GM21529 (cell line): ENCODE data around the gene PHACTR3.
"Not testable (repeated sequence)": the region's sequence is repeated elsewhere in the genome, so short reads cannot be mapped to it uniquely, and the experiment has no call there.

Experiments used
- ATAC-seq: cut with Tn5 transposase; IDR thresholded peaks from one replicate; pipeline ENCODE4 v1.9.1; 2021; ENCODE audit not compliant: unreplicated experiment

PHACTR3 gene

DNA sequence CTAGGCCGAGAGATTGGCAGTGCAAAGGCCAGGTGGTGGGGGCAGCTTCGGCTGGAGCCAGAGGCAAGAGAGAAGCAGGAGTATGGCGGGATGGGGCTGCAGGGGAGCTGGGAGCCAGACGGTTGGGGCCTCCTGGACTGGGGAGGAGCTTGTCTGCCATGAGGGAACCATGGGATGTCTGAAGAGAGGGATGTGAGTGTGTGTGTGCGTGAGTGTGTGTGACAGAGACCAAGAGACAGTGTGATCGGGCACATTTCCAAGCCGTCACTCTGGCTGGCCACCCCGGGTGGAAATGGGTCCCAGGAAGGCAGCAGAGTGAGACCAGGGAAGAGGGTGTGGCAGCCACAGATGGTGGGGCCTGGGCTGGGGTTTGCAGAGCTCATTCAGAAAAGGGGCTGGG, 13.8 kb downstream of the PHACTR3 start:
- no peak for ATAC-seq

GRCh38 chr20:59618585-59618984, 14.2 kb downstream of the PHACTR3 start:
- ATAC-seq, result not testable (repeated sequence)

GRCh38 chr20:59620860-59621505, 16.6 kb downstream of the PHACTR3 start:
- ATAC-seq, result no peak

DNA sequence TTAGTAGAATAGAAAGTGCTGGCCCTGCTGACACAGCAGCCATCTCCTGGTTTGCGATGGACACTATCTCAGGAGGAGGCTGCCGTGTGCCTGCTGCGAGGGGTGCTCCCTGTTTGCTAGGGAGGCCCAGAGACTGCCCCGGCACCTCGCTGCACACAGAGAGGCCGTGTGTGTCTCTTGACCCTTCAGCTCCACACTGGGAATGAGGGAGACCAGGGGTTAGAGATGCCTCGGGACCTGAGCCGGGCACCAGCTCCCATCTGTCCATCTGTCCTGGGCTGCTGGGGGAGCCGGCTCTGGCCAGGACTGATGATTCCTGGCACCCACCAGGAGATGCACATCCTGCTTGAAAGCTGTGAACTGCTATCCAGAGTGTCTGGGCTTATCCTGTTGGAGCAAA, 18.2 kb downstream of the PHACTR3 start:
- no peak for ATAC-seq

DNA sequence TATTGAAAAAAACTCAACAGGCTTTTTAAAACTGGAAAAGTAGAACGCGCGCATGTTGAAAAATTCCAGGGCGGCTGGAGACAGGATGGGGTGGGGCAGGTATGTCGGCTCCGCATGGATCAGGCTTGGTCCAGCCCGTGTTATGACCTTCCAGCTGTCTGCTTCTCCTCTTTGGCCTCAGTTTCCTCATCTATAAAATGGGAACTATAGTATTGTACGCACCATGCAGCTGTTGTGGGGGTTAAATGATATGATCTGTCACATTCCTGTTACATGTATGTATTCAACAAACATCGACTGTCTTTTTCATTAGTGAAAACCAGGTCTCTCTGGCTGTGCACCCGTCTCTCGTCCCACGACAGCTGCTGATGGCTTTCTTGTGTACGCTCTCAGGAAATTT, 18.8 kb downstream of the PHACTR3 start:
- ATAC-seq, result no peak

- no peak for ATAC-seq
Observed at GRCh38 chr20:59623583-59623982, 19.2 kb downstream of the PHACTR3 start.

DNA sequence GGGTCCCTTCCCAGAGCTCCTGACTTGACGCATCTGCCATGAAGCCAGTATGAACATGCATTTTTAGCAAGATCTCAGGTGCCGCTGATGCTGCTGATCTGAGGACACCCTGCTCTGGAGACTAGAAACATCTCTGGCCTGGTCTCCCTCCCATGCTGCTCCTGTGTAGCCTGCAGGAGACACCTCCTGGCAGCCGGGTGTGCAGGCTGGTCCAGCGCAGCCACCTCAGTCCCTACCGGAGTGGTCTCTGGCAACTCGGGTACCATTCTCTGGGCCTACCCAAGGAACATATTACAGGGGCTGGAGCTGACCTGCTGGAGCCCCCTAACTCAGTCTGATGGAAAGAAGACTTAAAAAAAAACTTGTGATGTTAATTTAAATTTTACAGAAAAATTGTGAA, 20.1 kb downstream of the PHACTR3 start:
- no peak for ATAC-seq

DNA sequence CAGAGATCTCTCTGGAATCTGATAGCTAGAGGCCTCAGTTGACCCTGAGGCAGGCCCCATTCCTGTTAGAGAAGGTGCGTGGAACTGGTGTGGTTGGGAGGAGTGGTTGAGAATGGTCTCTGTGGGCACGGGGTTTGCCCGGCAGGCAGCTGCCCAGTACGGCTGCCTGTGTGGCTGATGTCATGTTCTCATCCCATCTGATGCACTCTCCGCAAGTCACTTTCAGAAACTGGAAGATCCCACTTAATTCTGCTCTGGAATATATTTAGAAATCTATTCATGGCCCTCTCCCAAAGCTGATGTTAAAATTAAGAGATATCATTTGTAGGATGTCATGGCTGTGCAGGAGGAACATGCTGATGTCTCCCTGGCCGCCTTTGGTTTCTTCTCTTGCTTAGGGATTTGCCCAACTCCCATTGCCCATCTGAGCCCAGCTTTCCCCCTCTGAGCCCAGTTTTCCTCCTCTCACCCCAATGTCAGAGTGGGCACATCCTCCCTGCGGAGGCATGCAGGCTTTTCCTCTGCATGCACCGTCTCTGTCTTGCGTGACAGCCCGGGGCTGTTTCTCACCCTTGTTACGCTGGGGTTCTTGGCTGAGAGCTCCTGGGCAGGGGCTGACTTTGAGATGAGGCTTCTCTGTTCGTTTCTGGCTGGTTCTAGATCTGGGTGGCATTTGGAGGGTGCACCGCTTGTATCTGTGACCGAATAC, 21.0 kb downstream of the PHACTR3 start:
- ATAC-seq, result no peak

- no peak for ATAC-seq
Observed at GRCh38 chr20:59627298-59627697, 23.0 kb downstream of the PHACTR3 start.

DNA sequence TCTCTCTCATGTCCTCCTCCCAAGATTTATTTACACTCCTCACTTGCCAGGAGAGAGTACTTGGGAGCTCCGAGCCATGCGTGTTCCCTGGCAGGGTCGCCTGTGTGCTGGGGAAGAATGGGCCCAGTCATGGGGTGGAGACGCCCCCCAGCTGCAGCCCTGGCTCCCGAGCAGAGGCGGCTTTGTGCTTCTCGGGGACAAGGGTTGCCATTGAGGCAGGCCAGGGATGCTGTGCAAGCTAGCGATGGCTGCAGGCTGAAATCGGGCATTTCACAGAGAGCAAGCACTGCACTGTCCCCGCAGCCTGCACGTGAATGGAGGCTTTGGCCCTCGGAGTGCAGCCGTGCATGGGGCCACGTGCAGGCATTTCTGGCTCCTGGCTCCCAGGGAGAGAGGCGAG, 23.8 kb downstream of the PHACTR3 start:
- ATAC-seq, result no peak

- no peak for ATAC-seq
Observed at GRCh38 chr20:59629141-59630045, 25.1 kb downstream of the PHACTR3 start.

DNA sequence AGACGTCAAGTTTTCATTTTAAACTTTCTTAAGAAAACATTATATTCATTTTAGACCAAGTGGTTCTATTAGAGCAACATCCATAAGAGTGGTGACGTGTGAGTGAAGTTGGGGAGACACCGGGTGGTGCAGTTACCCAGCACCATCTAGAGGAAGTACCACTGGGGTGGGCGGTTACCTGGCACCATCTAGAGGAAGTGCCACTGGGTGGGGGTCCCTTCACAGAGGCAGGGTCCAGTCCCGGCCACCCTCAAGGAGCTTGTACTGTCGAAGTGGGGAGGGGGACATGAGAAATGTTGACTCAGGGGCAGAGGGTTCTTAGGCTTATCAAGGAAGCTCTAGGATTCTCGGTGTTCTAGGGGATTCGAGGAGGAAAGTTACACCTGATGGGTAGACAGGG, 26.2 kb downstream of the PHACTR3 start:
- ATAC-seq, result no peak

DNA sequence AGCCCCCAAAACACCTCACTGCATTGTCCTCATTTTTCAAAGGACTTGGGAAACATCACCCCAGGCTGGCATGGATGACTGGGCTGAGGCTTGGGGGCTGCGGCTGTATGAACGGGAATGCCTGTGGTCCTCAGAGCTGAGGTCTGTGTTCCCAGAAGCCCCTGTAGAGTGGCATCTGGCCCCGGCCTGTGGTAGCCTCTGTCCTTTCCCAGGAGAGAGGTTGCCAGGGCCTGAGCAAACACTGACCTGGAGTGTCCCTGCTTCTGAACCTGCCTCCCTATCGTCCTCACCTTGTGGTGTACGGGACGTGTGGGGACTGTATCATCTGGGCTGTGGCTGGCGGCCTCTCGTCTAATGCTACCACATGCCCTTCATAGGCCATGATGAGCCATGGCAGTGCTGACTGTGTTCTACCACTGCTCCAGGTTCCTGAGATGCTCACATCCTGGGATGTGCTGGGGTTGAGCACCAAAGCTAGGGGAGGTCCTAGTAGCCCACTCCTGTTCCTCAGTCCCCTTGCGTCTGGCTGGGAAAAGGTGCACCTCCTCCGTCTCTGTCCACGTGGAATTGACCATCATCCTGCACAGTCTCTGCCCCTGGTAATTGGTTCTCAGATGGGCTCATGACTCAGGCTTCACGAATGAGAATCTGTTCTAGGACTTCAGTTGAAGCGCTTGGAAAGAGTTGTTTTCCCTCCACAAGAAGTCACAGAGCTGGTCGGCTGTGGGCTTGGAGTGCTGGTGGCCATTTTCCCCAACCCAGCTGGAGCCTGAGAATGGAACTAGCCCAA, 27.6 kb downstream of the PHACTR3 start:
- ATAC-seq, result no peak

DNA sequence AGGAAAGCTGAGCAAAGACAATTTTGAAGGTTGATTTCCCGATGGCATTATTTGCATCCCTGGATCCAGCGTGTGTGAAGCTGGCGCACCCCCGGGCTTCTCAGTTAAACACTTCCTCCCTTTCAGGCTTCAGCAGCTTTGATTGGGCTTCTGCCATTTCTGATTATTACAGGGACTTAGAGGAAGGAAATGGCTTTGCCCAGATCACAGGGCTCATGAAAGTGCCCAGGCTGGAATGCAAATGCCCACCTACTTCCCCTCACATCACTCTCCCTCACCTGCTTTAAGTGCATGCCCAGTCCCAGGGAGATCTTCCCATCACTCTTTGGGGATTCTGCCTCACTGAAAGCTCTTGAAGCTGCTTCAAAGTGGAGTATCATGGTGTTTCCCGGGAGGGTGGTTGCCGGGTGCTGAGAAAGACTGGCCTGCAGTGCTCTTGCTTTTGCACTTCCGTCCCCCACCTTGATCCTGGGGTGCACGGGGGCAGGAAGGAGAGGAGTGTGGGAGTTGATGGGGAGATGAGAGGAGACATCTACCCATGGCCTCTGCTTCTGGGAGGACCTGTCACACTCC, 28.3 kb downstream of the PHACTR3 start:
- no peak for ATAC-seq

DNA sequence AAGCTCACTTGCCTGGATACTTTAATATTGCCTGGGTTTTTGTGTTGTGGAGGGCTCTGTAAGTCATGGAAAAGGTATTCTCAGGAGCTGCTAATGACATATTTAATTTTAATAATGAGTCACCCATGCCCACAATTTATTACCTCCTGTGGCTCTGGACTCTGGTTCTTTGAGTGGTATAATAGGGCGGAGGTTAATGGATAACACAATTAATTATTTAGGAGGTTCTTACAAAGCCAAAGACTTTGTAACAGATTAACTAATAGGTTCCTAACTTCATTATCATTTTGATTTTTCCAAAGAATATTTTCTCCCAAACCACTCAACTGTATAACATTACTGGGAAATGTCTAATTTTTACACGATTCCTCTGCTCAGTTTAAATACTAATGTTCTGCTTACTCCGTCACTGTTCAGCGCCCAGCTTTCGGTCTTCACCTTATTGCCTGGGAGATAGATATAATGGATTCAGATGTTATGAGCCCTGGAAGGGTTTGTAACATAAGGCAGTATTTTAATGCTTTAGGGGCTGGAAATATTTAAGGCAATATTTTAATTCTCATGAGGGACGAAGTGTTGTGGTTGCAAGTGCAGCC, 29.4 kb downstream of the PHACTR3 start:
- no peak for ATAC-seq

GRCh38 chr20:59634435-59635005, 30.2 kb downstream of the PHACTR3 start:
- no peak for ATAC-seq

GRCh38 chr20:59636766-59637370, 32.5 kb downstream of the PHACTR3 start:
- ATAC-seq, result no peak

- ATAC-seq, result no peak
Observed at GRCh38 chr20:59640267-59640666, 35.9 kb downstream of the PHACTR3 start.

GRCh38 chr20:59643615-59644061, 39.3 kb downstream of the PHACTR3 start:
- no peak for ATAC-seq
